GM12873 (cell line): ENCODE results near the gene FAM111A.

Source experiments
- CTCF ChIP-seq: IDR thresholded peaks from 2 replicates; pipeline ENCODE4 v1.5.1; 2012; ENCODE audit warnings: low read depth, mild to moderate bottlenecking, moderate library complexity, low read length, control low read depth; ENCODE audit not compliant: insufficient read depth; ENCODE audit errors: missing control alignments

FAM111A gene

GRCh38 chr11:59193587-59194130, 51.0 kb downstream of the FAM111A start:
- no peak for TF ChIP-seq CTCF

- TF ChIP-seq CTCF, result no peak
Observed at GRCh38 chr11:59195586-59195985, 52.9 kb downstream of the FAM111A start.

GRCh38 chr11:59196777-59197176, 54.1 kb downstream of the FAM111A start:
- TF ChIP-seq CTCF, result no peak

- no peak for TF ChIP-seq CTCF
Observed at GRCh38 chr11:59197991-59198390, 55.3 kb downstream of the FAM111A start.

GRCh38 chr11:59198726-59199125, 56.1 kb downstream of the FAM111A start:
- TF ChIP-seq CTCF, result no peak

GRCh38 chr11:59199546-59200422, 57.1 kb downstream of the FAM111A start:
- no peak for TF ChIP-seq CTCF

- TF ChIP-seq CTCF, result no peak
Observed at GRCh38 chr11:59200423-59200746, 57.7 kb downstream of the FAM111A start.
